A549 (cell line): ENCODE measurements around the gene MFNG.

Experiments
- CBX8 ChIP-seq: fragments of 200-600 bp; sonication (generic); IDR thresholded peaks from 2 replicates; pipeline ENCODE4 v1.6.1; 2016
- EP300 ChIP-seq, 2 experiments: fragments of >200 bp; sonication (Bioruptor Twin); formaldehyde crosslinking; IDR thresholded peaks; 2 replicates in 1 of 2; 3 replicates in 1 of 2; pipeline ENCODE4 v1.6.1; 2016 to 2017
- HMGXB4 ChIP-seq: fragments of 250-450 bp; sonication (Bioruptor Pico); IDR thresholded peaks from 2 replicates; pipeline ENCODE4 v1.5.0; 2021; ENCODE audit warnings: mild to moderate bottlenecking, moderate library complexity, borderline replicate concordance
- JUNB ChIP-seq: fragments of >200 bp; sonication (Bioruptor Twin); formaldehyde crosslinking; IDR thresholded peaks from 2 replicates; pipeline ENCODE4 v1.6.1; 2016
- MAFK ChIP-seq: fragments of 450-650 bp; IDR thresholded peaks from 2 replicates; pipeline ENCODE4 v1.6.1; 2014; ENCODE audit not compliant: partially characterized antibody
- MYC ChIP-seq: IDR thresholded peaks from 2 replicates; pipeline ENCODE4 v1.6.1; 2012; ENCODE audit warnings: mild to moderate bottlenecking, inconsistent platforms, low read length, improper control_type of control experiment, borderline replicate concordance
- POLR2A ChIP-seq: IDR thresholded peaks from 2 replicates; pipeline ENCODE4 v1.6.1; 2012; ENCODE audit warnings: mild to moderate bottlenecking, low read length
- USF2 ChIP-seq: fragments of 450-650 bp; IDR thresholded peaks from 2 replicates; pipeline ENCODE4 v1.6.1; 2014; ENCODE audit warnings: antibody characterized with exemption
- ZFP36 ChIP-seq: fragments of 450-650 bp; IDR thresholded peaks from 2 replicates; pipeline ENCODE4 v1.6.1; 2014; ENCODE audit warnings: borderline replicate concordance; ENCODE audit not compliant: partially characterized antibody
- TF ChIP-seq, protein P1 (sequence below): fragments of >200 bp; sonication (Bioruptor Twin); formaldehyde crosslinking; IDR thresholded peaks from 3 replicates; pipeline ENCODE4 v1.5.1; 2016
- TF ChIP-seq, protein P2 (sequence below): fragments of 150-350 bp; IDR thresholded peaks from 2 replicates; pipeline ENCODE4 v1.6.1; 2014; ENCODE audit warnings: low read depth, mild to moderate bottlenecking, low read length

DNA sequence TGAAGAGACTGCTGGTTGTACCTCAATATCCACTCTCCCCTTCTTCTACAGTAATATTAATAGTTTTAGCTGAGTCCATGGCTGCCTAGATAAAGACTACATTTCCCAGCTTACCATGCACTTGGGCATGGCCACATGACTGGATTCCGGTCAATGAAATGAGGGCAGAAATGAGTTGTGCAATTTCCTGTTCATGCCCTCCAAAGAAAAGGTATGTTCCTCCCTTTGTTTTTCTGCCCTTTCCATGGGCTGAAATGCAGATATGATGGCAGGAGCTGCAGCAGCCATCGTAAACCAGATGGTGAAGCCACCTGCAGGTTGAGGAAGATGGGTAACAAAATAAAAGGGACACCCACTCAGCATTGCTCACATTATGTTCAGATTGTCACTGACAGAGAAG lies 43.6 kb downstream of the MFNG start:
- TF ChIP-seq, protein P1, sequence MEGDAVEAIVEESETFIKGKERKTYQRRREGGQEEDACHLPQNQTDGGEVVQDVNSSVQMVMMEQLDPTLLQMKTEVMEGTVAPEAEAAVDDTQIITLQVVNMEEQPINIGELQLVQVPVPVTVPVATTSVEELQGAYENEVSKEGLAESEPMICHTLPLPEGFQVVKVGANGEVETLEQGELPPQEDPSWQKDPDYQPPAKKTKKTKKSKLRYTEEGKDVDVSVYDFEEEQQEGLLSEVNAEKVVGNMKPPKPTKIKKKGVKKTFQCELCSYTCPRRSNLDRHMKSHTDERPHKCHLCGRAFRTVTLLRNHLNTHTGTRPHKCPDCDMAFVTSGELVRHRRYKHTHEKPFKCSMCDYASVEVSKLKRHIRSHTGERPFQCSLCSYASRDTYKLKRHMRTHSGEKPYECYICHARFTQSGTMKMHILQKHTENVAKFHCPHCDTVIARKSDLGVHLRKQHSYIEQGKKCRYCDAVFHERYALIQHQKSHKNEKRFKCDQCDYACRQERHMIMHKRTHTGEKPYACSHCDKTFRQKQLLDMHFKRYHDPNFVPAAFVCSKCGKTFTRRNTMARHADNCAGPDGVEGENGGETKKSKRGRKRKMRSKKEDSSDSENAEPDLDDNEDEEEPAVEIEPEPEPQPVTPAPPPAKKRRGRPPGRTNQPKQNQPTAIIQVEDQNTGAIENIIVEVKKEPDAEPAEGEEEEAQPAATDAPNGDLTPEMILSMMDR = no peak
- TF ChIP-seq JUNB (no peak), MYC (no peak), ZFP36 (no peak), CBX8 (no peak), HMGXB4 (no peak), POLR2A (no peak), USF2 (peak; percentile 78), MAFK (no peak), EP300 (IDR thresholded peaks at IDR 0.05) (no peak)
- TF ChIP-seq, protein P2, sequence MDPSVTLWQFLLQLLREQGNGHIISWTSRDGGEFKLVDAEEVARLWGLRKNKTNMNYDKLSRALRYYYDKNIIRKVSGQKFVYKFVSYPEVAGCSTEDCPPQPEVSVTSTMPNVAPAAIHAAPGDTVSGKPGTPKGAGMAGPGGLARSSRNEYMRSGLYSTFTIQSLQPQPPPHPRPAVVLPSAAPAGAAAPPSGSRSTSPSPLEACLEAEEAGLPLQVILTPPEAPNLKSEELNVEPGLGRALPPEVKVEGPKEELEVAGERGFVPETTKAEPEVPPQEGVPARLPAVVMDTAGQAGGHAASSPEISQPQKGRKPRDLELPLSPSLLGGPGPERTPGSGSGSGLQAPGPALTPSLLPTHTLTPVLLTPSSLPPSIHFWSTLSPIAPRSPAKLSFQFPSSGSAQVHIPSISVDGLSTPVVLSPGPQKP = no peak
